HCT116 (cell line): ENCODE results near the gene PRDM2. TPM values are rescaled to one million over a fixed set of nuclear protein-coding genes. Genes with fewer than 3 reads are reported as not detected.

Experiments
- ATAC-seq: fragments of 200-7000 bp; cut with Tn5 transposase; 2 replicates; pipeline ENCODE4 v1.9.1; 2020; ENCODE audit warnings: mild to moderate bottlenecking, moderate library complexity
- BruUV-seq: library from RNA; stranded (reverse); fragments of 400-500 nt; replicated peaks from 2 replicates; lab custom pipeline; 2021; lab: Mats Ljungman, UMichigan
- CTCF ChIA-PET: fragments of 300-600 bp; sonication (Branson Sonifier 250); formaldehyde crosslinking; loops from one replicate; lab custom pipeline; 2021; ENCODE audit warnings: antibody characterized with exemption; lab: Charles Lee
- POLR2A ChIA-PET: fragments of 300-600, 350-600 bp; sonication (Branson Sonifier 250); formaldehyde crosslinking; loops from one replicate; lab custom pipeline; 2021; ENCODE audit warnings: antibody characterized with exemption; lab: Charles Lee
- RAD21 ChIA-PET, 2 experiments: fragments of 300-600 bp; sonication (Branson Sonifier 250); formaldehyde crosslinking; loops; one replicate each; lab custom pipeline; 2023; ENCODE audit warnings: low total read pairs in 2 of 2; ENCODE audit not compliant: uncharacterized antibody in 2 of 2, unreplicated experiment in 2 of 2, low non-redundant PET in 1 of 2; lab: Charles Lee
- DNase-seq: peaks from one replicate; pipeline ENCODE4 v3.0.0-alpha.2; 2010; ENCODE audit warnings: low read depth, low spot score
- H2AFZ ChIP-seq: fragments of 200-600 bp; shearing (Covaris generic), sonication (generic); 2 replicates; pipeline ENCODE4 v1.6.1; 2017; ENCODE audit warnings: low read depth, mixed run types, mixed read lengths, antibody characterized with exemption, low read length; ENCODE audit not compliant: poor library complexity, severe bottlenecking
- H3K27ac ChIP-seq: 2 replicates; pipeline ENCODE4 v1.5.1; 2012; ENCODE audit warnings: low read depth, low read length
- H3K27me3 ChIP-seq: fragments of 200-600 bp; sonication (generic); 2 replicates; pipeline ENCODE4 v1.6.1; 2016; ENCODE audit warnings: mixed run types, low read length, mixed read lengths; ENCODE audit not compliant: insufficient read depth
- H3K36me3 ChIP-seq, 2 experiments: fragments of 200-500 bp in 1 of 2; fragments of 200-600 bp in 1 of 2; sonication (Bioruptor generic) in 1 of 2; sonication (generic) in 1 of 2; 2 replicates each; pipeline versions ENCODE4 v1.5.1 to v1.6.1; 2014 to 2016; ENCODE audit warnings: low read length in 2 of 2, inconsistent platforms in 1 of 2, mixed read lengths in 1 of 2, mixed run types in 1 of 2; ENCODE audit not compliant: insufficient read depth in 2 of 2, control insufficient read depth in 1 of 2
- H3K4me1 ChIP-seq, 2 experiments: fragments of 200-600 bp in 1 of 2; sonication (generic) in 1 of 2; 2 replicates each; pipeline versions ENCODE4 v1.5.1 to v1.6.1; 2012 to 2017; ENCODE audit warnings: low read length in 2 of 2, inconsistent platforms in 1 of 2, mild to moderate bottlenecking in 1 of 2, mixed read lengths in 1 of 2, mixed run types in 1 of 2, moderate library complexity in 1 of 2; ENCODE audit not compliant: insufficient read depth in 2 of 2, control insufficient read depth in 1 of 2
- H3K4me2 ChIP-seq: fragments of 200-600 bp; sonication (generic); 2 replicates; pipeline ENCODE4 v1.6.1; 2017; ENCODE audit warnings: mixed run types, low read length, mixed read lengths
- H3K4me3 ChIP-seq, 2 experiments: fragments of 200-600 bp in 1 of 2; sonication (generic) in 1 of 2; replicated peaks in 1 of 2; 2 replicates each; pipeline ENCODE4 v1.5.1; 2011 to 2016; ENCODE audit warnings: low read length in 2 of 2, control low read depth in 1 of 2, low read depth in 1 of 2, mild to moderate bottlenecking in 1 of 2, mixed read lengths in 1 of 2, mixed run types in 1 of 2
- H3K79me2 ChIP-seq: fragments of 200-600 bp; sonication (generic); 2 replicates; pipeline ENCODE4 v1.6.1; 2017; ENCODE audit warnings: mild to moderate bottlenecking, mixed run types, low read length, moderate library complexity, mixed read lengths; ENCODE audit not compliant: insufficient read depth
- H3K9ac ChIP-seq: fragments of 200-600 bp; sonication (generic); 2 replicates; pipeline ENCODE4 v1.6.1; 2016; ENCODE audit warnings: low read length, mixed read lengths
- H3K9me2 ChIP-seq: fragments of 200-600 bp; sonication (generic), shearing (Covaris generic); 2 replicates; pipeline ENCODE4 v1.6.1; 2017; ENCODE audit warnings: mixed run types, mild to moderate bottlenecking, moderate library complexity; ENCODE audit not compliant: insufficient read depth
- H3K9me3 ChIP-seq, 2 experiments: fragments of 200-500 bp in 1 of 2; fragments of 200-600 bp in 1 of 2; sonication (Bioruptor generic) in 1 of 2; sonication (generic) in 1 of 2; 2 replicates each; pipeline ENCODE4 v1.6.1; 2014 to 2017; ENCODE audit warnings: low read length in 2 of 2, mixed read lengths in 2 of 2, inconsistent platforms in 1 of 2, low read depth in 1 of 2, mild to moderate bottlenecking in 1 of 2, mixed run types in 1 of 2, moderate library complexity in 1 of 2; ENCODE audit not compliant: control insufficient read depth in 1 of 2, insufficient read depth in 1 of 2
- H4K20me1 ChIP-seq: fragments of 200-600 bp; sonication (generic), shearing (Covaris generic); 2 replicates; pipeline ENCODE4 v1.6.1; 2017; ENCODE audit warnings: mixed run types, mild to moderate bottlenecking, moderate library complexity; ENCODE audit not compliant: insufficient read depth
- EGR1 ChIP-seq: IDR thresholded peaks from 2 replicates; pipeline ENCODE4 v1.6.1; 2012; ENCODE audit warnings: low read depth
- EZH2 ChIP-seq: fragments of 200-600 bp; sonication (generic); IDR thresholded peaks from 2 replicates; pipeline ENCODE4 v1.6.1; 2017; ENCODE audit warnings: antibody characterized with exemption, mixed run types
- EZH2phosphoT487 ChIP-seq: fragments of 200-600 bp; IDR thresholded peaks from 2 replicates; pipeline ENCODE4 v1.6.1; 2018; ENCODE audit warnings: antibody characterized with exemption, borderline replicate concordance
- JUND ChIP-seq: IDR thresholded peaks from 2 replicates; pipeline ENCODE4 v1.6.1; 2012
- MAX ChIP-seq: IDR thresholded peaks from 2 replicates; pipeline ENCODE4 v1.6.1; 2012
- POLR2A ChIP-seq: IDR thresholded peaks from 2 replicates; pipeline ENCODE4 v1.7.0; 2011; ENCODE audit warnings: borderline replicate concordance; ENCODE audit not compliant: insufficient read depth, insufficient read length; ENCODE audit errors: extremely low read depth
- RAD21 ChIP-seq: IDR thresholded peaks from 2 replicates; pipeline ENCODE4 v1.6.1; 2012; ENCODE audit warnings: low read depth, mild to moderate bottlenecking
- REST ChIP-seq: IDR thresholded peaks from 2 replicates; pipeline ENCODE4 v1.6.1; 2012; ENCODE audit warnings: low read depth
- SIN3A ChIP-seq: IDR thresholded peaks from 2 replicates; pipeline ENCODE4 v1.6.1; 2012; ENCODE audit warnings: low read depth
- SP1 ChIP-seq: IDR thresholded peaks from 2 replicates; pipeline ENCODE4 v1.6.1; 2012; ENCODE audit warnings: low read depth
- TCF7L2 ChIP-seq: IDR thresholded peaks from 2 replicates; pipeline ENCODE4 v1.7.0; 2011; ENCODE audit warnings: borderline replicate concordance, inconsistent platforms; ENCODE audit not compliant: insufficient read depth, insufficient read length; ENCODE audit errors: extremely low read depth
- YY1 ChIP-seq: IDR thresholded peaks from 2 replicates; pipeline ENCODE4 v1.6.1; 2011; ENCODE audit warnings: low read length, low read depth, moderate library complexity, mild to moderate bottlenecking; ENCODE audit not compliant: insufficient replicate concordance; ENCODE audit errors: extremely low read depth
- ZFX ChIP-seq: fragments of 450-650 bp; IDR thresholded peaks from 2 replicates; pipeline ENCODE4 v1.6.1; 2017
- intact Hi-C: fragments of 100-400 bp; cut with micrococcal nuclease; formaldehyde crosslinking; loops from 2 replicates; pipeline ENCODE4 v1.10.0; 2022
- total RNA-seq: library from RNA; stranded (reverse); gene quantifications from one replicate; pipeline ENCODE4 v1.2.1, GENCODE V29; 2021; ENCODE audit not compliant: unreplicated experiment
- TF ChIP-seq, protein P1 (sequence below), 3 experiments: fragments of 200-600 bp in 1 of 3; sonication (generic) in 1 of 3; IDR thresholded peaks in 2 of 3; conservative IDR thresholded peaks in 1 of 3; 2 replicates each; pipeline ENCODE4 v1.5.1; 2012 to 2017; ENCODE audit warnings: low read depth in 2 of 3, low read length in 2 of 3, antibody characterized with exemption in 1 of 3, borderline replicate concordance in 1 of 3, control low read depth in 1 of 3, mild to moderate bottlenecking in 1 of 3, mixed read lengths in 1 of 3, mixed run types in 1 of 3, moderate library complexity in 1 of 3; ENCODE audit not compliant: insufficient read depth in 1 of 3

The PRDM2 gene
- total RNA-seq, 1 experiment from 2014 or later, result 17.3 TPM

DNA sequence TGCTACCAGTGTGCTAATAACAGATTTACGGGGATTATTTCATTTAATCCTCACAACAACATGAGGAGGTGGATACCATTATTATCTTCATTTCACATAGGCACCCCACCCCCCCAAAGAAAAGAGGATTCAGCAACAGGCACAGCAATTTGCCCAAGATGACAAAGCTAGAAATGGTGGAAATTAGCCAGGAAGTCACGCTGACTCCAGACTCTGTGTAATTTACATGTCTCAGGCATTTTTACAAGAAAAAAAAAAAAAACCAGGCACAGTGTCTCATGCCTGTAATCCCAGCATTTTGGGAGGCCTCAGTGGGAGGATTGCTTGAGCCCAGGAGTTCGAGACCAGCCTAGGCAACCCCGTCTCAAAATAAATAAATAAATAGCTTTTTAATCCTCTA is 37.5 kb upstream of the PRDM2 start:
- H3K27ac ChIP-seq, result no peak overlapping the region
- H3K4me1 ChIP-seq, result no peaks in the 10 kb centered on the region
- no peaks in the 10 kb centered on the region for H4K20me1 ChIP-seq
- intact Hi-C loops, result no loop called here
- H3K27me3 ChIP-seq, result no peaks in the 10 kb centered on the region
- H3K79me2 ChIP-seq, result no peaks in the 10 kb centered on the region
- no peak overlapping the region for H3K4me3 ChIP-seq
- POLR2A ChIA-PET, result no interaction called here
- H3K4me2 ChIP-seq, result no peak overlapping the region
- no peak overlapping the region for H2AFZ ChIP-seq
- no peaks in the 10 kb centered on the region for H3K9me2 ChIP-seq
- no TSS peak for BruUV-seq
- H3K36me3 ChIP-seq, result no peaks in the 10 kb centered on the region
- TF ChIP-seq MAX (no peak), RAD21 (no peak), ZFX (no peak), TCF7L2 (no peak), SP1 (no peak), SIN3A (no peak), YY1 (no peak)
- H3K9ac ChIP-seq, result no peak overlapping the region
- DNase-seq (no peak), ATAC-seq (no peak)
- no peaks in the 10 kb centered on the region for H3K9me3 ChIP-seq
- RAD21 ChIA-PET, result no interaction called here
- CTCF ChIA-PET, result no interaction called here

DNA sequence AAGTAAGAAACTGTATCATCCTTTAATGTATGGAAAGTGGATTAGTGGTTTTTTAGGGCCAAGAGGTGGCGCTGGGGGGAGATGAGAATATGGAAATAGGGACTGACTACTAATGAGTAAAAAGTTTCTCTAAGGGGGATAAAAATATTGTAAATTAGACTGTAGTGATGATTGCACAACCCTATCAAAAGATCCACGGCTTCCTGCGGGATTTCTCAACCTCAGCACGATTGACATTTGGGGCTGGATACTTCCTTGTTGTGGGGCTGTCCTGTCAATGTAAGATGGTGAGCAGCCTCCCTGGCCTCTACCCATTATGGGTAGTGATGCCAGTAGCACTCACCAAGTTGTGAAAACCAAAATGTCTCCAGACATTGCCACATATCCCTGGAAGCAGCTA is 36.0 kb upstream of the PRDM2 start:
- POLR2A ChIA-PET, result no interaction called here
- BruUV-seq, result no TSS peak
- Histone ChIP-seq H3K27ac (no peak overlapping the region), H4K20me1 (no peaks in the 10 kb centered on the region), H3K9me2 (no peaks in the 10 kb centered on the region), H3K9ac (no peak overlapping the region), H3K4me1 (no peaks in the 10 kb centered on the region), H3K79me2 (no peaks in the 10 kb centered on the region), H3K4me3 (no peak overlapping the region), H3K4me2 (no peak overlapping the region), H3K27me3 (no peaks in the 10 kb centered on the region), H3K9me3 (no peaks in the 10 kb centered on the region), H3K36me3 (no peaks in the 10 kb centered on the region), H2AFZ (no peak overlapping the region)
- no peak for TF ChIP-seq EZH2phosphoT487
- TF ChIP-seq EGR1, result no peak
- TF ChIP-seq JUND, result no peak
- TF ChIP-seq REST, result no peak
- TF ChIP-seq MAX, result no peak
- no peak for TF ChIP-seq POLR2A
- TF ChIP-seq EZH2, result no peak
- TF ChIP-seq, protein P1, sequence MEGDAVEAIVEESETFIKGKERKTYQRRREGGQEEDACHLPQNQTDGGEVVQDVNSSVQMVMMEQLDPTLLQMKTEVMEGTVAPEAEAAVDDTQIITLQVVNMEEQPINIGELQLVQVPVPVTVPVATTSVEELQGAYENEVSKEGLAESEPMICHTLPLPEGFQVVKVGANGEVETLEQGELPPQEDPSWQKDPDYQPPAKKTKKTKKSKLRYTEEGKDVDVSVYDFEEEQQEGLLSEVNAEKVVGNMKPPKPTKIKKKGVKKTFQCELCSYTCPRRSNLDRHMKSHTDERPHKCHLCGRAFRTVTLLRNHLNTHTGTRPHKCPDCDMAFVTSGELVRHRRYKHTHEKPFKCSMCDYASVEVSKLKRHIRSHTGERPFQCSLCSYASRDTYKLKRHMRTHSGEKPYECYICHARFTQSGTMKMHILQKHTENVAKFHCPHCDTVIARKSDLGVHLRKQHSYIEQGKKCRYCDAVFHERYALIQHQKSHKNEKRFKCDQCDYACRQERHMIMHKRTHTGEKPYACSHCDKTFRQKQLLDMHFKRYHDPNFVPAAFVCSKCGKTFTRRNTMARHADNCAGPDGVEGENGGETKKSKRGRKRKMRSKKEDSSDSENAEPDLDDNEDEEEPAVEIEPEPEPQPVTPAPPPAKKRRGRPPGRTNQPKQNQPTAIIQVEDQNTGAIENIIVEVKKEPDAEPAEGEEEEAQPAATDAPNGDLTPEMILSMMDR (IDR thresholded peaks at IDR 0.05 in 2 of 3, conservative IDR thresholded peaks at IDR 0.05 in 1 of 3; ENCODE audit: borderline replicate concordance in 1 of 3, insufficient read depth in 1 of 3, low read depth in 2 of 3, low read length in 2 of 3), result no peak
- no peak for DNase-seq
- RAD21 ChIA-PET, result no interaction called here
- CTCF ChIA-PET, result no interaction called here
- intact Hi-C loops, result no loop called here
- ATAC-seq, result no peak
